ENCODE data around the gene LASP1.
"Not testable (repeated sequence)": the region's sequence is repeated elsewhere in the genome, so short reads cannot be mapped to it uniquely, and the experiment has no call there.

The LASP1 gene

DNA sequence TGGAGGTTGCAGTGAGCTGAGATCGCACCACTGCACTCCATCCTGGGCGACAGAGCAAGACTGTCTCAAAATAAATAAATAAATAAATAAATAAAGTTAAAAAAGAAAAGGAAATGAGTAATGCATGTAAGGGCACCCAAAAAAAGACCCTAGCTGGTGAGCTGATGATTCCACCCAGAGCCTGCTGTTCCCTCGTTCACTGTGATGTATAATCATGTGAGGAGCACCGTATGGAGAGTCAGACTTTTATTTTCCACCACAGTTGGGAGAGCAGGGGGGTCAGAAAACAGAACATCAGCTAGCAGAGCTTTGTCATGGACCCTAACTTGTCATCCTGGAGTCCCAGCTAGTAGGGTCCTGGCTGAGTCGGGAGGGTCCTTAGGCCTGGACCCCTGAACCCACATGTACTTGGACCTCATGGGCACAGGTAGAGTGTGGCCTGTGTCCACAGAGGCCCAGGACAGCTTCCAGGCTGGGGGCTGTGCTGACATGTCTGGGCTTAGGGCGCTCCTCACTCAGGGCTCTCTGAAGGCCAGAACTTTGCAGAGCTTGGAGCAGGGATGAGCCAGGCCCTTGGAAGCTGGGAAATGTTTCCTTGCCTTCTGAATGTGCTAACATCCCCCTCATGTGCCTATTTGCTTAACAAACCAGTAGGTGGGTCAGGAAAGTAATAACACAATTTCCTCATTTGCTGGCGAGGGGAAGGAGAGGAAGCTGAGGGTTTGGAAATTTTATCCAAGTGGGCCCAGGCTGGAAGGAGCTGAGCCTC is 36.8 kb downstream of the LASP1 start:
- no peak for DNase-seq (ENCODE audit: low read depth in 2 of 3, low spot score in 2 of 3)

- no peak for DNase-seq (ENCODE audit: low read depth in 2 of 3, low spot score in 2 of 3)
Measured at GRCh38 chr17:38907930-38908675, 38.2 kb downstream of the LASP1 start.

DNA sequence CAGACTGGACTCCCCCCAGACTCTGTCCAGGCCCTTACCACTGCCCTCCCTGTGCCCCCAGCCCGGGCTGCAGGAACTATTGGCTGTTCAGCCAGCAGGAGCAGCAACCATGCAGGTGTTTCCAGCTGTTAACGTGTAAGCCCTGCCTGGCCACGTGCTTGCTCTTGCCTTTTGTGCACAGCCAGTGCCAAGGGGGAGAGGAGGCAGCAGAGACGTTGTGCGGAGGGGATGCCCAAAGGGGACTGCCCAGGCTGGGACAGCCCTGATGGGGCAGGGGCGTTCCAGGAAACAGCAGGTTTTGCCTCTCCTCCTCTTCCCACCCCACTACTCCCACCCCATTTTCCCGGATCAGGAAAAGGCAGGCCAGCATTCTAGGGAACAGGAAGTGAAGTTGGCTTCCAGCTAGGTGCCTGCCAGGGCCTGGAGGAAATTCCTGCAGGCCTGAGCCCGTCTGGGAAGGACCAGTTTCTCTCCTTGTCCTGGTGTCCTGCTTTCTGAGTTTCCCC is 38.9 kb downstream of the LASP1 start:
- no peak for DNase-seq (ENCODE audit: low read depth in 2 of 3, low spot score in 2 of 3)

- no peak for DNase-seq (ENCODE audit: low read depth in 2 of 3, low spot score in 2 of 3)
Measured at GRCh38 chr17:38910325-38910724, 40.5 kb downstream of the LASP1 start.

- DNase-seq (ENCODE audit: low read depth in 2 of 3, low spot score in 2 of 3), result no peak
Measured at GRCh38 chr17:38911081-38911730, 41.3 kb downstream of the LASP1 start.

GRCh38 chr17:38911731-38912081 is 41.8 kb downstream of the LASP1 start:
- not testable (repeated sequence) for DNase-seq (ENCODE audit: low read depth in 2 of 3, low spot score in 2 of 3)

DNA sequence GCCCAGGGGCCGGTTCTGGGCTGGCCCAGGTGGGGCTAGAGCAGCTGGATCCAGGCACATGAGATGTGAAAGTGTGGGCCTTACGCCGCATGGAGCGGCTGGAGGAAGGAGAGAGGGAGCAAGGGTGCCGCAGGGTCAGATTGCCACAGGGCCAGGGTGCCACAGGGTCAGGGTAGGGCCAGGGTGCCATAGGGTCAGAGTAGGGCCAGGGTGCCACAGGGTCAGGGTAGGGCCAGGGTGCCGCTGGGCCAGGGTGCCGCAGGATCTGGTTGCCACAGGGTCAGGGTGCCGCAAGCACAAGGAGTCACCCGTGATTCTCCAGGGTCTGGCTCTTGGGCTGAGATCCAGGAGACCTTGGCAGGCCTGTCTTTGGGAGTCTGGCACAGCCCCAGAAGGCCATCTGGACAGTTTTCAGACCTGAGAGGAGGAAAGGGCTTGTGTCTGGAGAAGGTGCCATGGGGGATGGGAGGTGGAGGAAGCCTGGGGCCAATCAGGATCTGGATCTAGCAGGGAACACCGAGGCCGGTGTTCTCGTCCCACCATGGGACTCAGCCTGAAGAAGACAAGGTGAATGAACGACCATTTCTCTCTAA is 42.5 kb downstream of the LASP1 start:
- DNase-seq (ENCODE audit: low read depth in 2 of 3, low spot score in 2 of 3), result no peak

- DNase-seq (ENCODE audit: low read depth in 2 of 3, low spot score in 2 of 3), result no peak
Measured at GRCh38 chr17:38914741-38915638, 45.1 kb downstream of the LASP1 start.

DNA sequence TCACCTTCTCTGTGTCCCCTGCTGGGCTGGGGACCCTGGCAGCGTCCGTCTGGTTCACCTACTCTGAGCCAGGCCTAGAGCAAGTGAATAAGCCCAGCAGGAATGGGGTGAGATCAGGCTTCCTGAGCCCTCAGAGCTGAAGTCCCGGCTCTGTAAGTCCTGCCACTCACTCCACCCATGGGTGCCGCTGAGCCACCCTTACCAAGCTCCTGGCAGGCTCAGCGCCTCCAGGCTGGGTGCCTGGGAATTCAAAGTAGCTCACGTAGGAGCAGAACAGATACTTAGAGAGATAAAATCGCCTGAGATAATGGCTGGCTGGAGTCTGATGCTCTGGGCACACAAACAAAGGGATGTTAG is 45.8 kb downstream of the LASP1 start:
- no peak for DNase-seq (ENCODE audit: low read depth in 2 of 3, low spot score in 2 of 3)

GRCh38 chr17:38916771-38917170 is 46.9 kb downstream of the LASP1 start:
- DNase-seq (ENCODE audit: low read depth in 2 of 3, low spot score in 2 of 3), result no peak

DNA sequence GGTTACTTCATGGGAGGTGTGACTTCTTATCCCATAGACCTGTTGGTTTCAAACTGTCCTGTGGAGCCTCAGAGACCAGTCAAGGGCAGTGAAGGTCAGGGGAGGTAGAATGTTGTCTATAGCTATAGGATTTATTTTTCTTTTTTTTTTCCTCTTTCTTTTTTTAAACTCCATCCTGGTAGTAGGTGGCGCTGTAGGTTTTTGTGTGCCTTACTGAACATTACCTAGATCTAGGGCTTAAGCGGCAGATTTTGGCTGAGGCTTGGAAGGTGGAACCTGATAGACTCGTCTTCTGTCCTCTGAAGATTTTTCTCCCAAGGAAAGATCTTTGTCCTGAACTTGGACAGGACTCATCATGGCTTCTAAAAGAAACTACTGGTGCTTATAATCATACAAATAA is 47.4 kb downstream of the LASP1 start:
- DNase-seq (ENCODE audit: low read depth in 2 of 3, low spot score in 2 of 3), result no peak

DNA sequence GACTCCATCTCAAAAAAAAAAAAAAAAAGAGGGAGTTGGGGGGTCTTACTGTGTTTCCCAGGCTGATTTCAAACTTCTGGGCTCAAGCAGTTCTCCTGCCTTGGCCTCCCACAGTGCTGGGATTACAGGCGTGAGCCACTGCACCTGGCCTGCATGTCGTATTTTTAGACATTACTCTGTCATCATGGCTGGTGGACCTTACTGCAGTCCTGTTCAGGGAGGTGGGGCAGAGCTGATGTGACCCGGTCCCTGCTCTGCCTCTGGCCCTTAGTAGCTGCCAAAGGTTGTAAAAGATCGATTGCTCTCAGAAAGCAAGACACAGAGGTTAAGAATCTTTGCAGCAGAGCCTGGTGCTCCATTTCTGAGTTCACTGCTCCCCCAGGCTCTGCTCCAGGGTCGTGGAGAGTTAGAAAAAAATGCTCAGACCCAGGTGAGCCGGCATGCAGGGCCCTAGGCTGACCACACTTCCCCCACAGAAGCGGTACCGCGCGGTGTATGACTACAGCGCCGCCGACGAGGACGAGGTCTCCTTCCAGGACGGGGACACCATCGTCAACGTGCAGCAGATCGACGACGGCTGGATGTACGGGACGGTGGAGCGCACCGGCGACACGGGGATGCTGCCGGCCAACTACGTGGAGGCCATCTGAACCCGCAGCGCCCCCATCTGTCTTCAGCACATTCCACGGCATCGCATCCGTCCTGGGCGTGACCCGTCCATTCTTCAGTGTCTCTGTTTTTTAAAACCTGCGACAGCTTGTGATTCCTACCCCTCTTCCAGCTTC is 48.5 kb downstream of the LASP1 start:
- DNase-seq (ENCODE audit: low read depth in 2 of 3, low spot score in 2 of 3), result no peak

GRCh38 chr17:38918916-38919315 is 49.1 kb downstream of the LASP1 start:
- no peak for DNase-seq (ENCODE audit: low read depth in 2 of 3, low spot score in 2 of 3)

DNA sequence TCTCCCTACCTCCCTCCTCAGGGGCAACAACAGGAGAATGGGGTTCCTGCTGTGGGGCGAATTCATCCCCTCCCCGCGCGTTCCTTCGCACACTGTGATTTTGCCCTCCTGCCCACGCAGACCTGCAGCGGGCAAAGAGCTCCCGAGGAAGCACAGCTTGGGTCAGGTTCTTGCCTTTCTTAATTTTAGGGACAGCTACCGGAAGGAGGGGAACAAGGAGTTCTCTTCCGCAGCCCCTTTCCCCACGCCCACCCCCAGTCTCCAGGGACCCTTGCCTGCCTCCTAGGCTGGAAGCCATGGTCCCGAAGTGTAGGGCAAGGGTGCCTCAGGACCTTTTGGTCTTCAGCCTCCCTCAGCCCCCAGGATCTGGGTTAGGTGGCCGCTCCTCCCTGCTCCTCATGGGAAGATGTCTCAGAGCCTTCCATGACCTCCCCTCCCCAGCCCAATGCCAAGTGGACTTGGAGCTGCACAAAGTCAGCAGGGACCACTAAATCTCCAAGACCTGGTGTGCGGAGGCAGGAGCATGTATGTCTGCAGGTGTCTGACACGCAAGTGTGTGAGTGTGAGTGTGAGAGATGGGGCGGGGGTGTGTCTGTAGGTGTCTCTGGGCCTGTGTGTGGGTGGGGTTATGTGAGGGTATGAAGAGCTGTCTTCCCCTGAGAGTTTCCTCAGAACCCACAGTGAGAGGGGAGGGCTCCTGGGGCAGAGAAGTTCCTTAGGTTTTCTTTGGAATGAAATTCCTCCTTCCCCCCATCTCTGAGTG is 49.6 kb downstream of the LASP1 start:
- no peak for DNase-seq (ENCODE audit: low read depth in 2 of 3, low spot score in 2 of 3)

DNA sequence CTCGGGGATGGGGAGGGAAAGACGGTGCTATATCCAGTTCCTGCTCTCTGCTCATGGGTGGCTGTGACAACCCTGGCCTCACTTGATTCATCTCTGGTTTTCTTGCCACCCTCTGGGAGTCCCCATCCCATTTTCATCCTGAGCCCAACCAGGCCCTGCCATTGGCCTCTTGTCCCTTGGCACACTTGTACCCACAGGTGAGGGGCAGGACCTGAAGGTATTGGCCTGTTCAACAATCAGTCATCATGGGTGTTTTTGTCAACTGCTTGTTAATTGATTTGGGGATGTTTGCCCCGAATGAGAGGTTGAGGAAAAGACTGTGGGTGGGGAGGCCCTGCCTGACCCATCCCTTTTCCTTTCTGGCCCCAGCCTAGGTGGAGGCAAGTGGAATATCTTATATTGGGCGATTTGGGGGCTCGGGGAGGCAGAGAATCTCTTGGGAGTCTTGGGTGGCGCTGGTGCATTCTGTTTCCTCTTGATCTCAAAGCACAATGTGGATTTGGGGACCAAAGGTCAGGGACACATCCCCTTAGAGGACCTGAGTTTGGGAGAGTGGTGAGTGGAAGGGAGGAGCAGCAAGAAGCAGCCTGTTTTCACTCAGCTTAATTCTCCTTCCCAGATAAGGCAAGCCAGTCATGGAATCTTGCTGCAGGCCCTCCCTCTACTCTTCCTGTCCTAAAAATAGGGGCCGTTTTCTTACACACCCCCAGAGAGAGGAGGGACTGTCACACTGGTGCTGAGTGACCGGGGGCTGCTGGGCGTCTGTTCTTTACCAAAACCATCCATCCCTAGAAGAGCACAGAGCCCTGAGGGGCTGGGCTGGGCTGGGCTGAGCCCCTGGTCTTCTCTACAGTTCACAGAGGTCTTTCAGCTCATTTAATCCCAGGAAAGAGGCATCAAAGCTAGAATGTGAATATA is 50.8 kb downstream of the LASP1 start:
- DNase-seq (ENCODE audit: low read depth in 2 of 3, low spot score in 2 of 3), result no peak

DNA sequence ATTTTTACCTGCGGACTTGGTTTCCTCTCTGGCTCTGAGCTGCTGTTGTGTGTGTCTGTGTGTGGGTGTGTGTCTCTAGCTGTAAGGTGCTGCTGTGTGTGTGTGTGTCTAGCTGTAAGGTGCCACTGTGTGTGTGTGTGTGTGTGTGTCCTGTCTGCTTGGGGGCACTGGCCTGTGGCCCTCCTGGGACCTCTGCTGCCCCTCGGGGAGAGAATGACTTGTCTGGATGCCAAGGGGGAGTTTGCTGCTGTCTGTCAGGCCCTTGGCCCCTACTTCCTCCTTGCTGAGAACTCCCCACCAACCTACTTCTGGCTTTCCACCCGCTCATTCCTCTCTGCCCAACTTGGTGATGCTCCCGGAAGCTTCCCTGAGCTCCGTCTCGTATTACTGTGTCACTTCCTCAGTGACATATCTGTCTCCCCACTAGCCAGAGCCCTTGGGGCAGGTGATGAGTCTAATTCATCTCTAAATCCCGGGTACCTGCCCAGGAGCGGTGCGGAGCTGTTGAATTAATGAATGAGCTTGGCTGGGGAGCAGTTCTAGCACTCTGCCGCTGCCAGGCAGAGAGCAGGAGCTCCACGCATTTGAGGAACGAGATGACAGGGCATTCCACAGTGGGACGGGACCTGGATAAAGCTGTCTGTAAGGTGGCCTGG is 52.0 kb downstream of the LASP1 start:
- no peak for DNase-seq (ENCODE audit: low read depth in 2 of 3, low spot score in 2 of 3)

- DNase-seq (ENCODE audit: low read depth in 2 of 3, low spot score in 2 of 3), result no peak
Measured at GRCh38 chr17:38922538-38923297, 52.9 kb downstream of the LASP1 start.

All from activated CD8-positive, alpha-beta memory T cell treated with anti-CD3 and anti-CD28 coated beads for 48 hours (primary cell).